Esophagus (tissue), 2 donors: Measurements from ENCODE around the gene ARGFX. TPM values are rescaled to one million over a fixed set of nuclear protein-coding genes. Genes with fewer than 3 reads are reported as not detected.
"Not testable (repeated sequence)": the region's sequence is repeated elsewhere in the genome, so short reads cannot be mapped to it uniquely, and the experiment has no call there.

ENCODE experiments used
- H3K27ac ChIP-seq, 2 donors: one replicate each; pipeline ENCODE4 v1.5.1; 2013; ENCODE audit warnings: low read depth in 2 of 2, mild to moderate bottlenecking in 2 of 2, inconsistent platforms in 1 of 2, low read length in 1 of 2, moderate library complexity in 1 of 2
- H3K27me3 ChIP-seq, 2 donors: one replicate each; pipeline ENCODE4 v1.6.1; 2013; ENCODE audit warnings: low read length in 2 of 2, control low read depth in 1 of 2, mild to moderate bottlenecking in 1 of 2; ENCODE audit not compliant: insufficient read depth in 2 of 2, control insufficient read depth in 1 of 2
- H3K36me3 ChIP-seq, 2 donors: one replicate each; pipeline ENCODE4 v1.6.1; 2013; ENCODE audit warnings: low read length in 1 of 2; ENCODE audit not compliant: control insufficient read depth in 2 of 2, insufficient read depth in 2 of 2
- H3K4me1 ChIP-seq, 2 donors: one replicate each; pipeline ENCODE4 v1.6.1; 2013; ENCODE audit warnings: low read length in 1 of 2; ENCODE audit not compliant: control insufficient read depth in 2 of 2, insufficient read depth in 2 of 2
- H3K4me3 ChIP-seq, 2 donors: one replicate each; pipeline ENCODE4 v1.5.1; 2013; ENCODE audit warnings: low read length in 2 of 2, mild to moderate bottlenecking in 2 of 2, low read depth in 1 of 2, moderate library complexity in 1 of 2
- H3K9me3 ChIP-seq, 2 donors: one replicate each; pipeline ENCODE4 v1.6.1; 2013; ENCODE audit warnings: mild to moderate bottlenecking in 2 of 2, low read depth in 1 of 2, low read length in 1 of 2, moderate library complexity in 1 of 2; ENCODE audit not compliant: control insufficient read depth in 2 of 2, insufficient read depth in 1 of 2
- WGBS, 2 donors: extraction: QIAGEN DNeasy Blood & Tissue Kit; methylation state at CpG; one replicate each; pipeline ENCODE4 v1.1.7; 2013; 5-methylcytosine and 5-hydroxymethylcytosine counted together
- polyA plus RNA-seq, 2 donors: library from polyadenylated mRNA; stranded (reverse); fragments of 200-250 nt; gene quantifications; one replicate each; pipeline ENCODE4 v1.2.3, GENCODE V29; 2013
- donor health status: healthy with polysubstance abuse.
- donor health status: Bipolar disorder and iron deficiency.

Gene ARGFX
- polyA plus RNA-seq, 2 donors, result not detected

DNA sequence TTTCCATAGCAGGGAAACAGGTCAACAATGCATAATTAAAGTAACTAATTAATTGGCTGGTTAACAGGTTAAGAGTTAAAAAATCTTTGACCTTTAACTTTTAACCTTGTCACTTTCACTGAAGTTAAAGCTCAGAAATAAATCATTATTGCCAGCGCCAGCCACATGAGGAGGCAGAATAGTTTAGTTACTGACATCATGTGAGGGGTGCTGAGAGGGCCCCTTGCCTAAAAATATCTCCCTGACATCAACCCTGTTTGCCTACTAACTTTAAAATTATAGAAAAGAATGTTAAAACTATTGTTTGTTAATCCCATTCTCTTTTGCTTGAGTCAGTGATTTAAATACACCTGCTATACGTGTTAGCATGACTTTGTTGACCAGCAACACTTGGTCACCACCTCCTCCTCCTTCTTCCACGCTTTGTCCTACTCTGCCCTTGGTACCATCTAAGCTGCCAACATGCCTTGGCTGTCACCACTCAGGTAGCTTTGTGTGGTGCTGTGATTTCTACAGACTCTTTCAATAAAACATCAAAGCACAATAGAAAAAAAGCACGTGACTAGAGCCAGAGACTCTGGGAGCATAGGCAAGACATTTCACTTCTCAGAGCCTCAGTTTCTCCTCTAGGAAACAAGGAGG lies 28.1 kb downstream of the ARGFX start:
- no peaks in the 10 kb centered on the region for H3K4me1 ChIP-seq
- 74 to 83% methylated on average over 4 of the region's 4 CpGs for WGBS, 2 donors
- H3K27me3 ChIP-seq, result no peaks in the 10 kb centered on the region
- no peak overlapping the region for H3K4me3 ChIP-seq
- no peaks in the 10 kb centered on the region for H3K9me3 ChIP-seq
- no peaks in the 10 kb centered on the region for H3K36me3 ChIP-seq
- no peak overlapping the region for H3K27ac ChIP-seq

DNA sequence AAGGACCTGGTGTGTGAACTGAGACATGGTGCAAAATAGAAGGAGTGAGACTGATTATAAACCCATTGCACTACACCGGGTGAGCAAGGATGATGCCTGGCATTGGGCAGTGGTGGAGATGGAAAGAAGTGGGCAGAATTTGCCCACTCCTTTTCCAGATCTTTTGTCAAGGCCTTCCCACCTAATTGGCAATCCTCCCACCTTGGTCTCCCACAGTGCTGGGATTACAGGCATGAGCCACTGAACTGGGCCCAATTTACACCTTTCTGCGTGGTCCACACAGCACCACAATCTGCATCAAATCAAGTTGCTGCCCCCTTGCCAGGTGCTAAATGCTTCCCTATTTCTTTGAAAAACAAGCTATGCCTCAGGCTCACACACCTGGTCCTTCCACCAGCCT lies 30.8 kb downstream of the ARGFX start:
- H3K27me3 ChIP-seq, result no peaks in the 10 kb centered on the region
- no peaks in the 10 kb centered on the region for H3K4me1 ChIP-seq
- no peak overlapping the region for H3K4me3 ChIP-seq
- 86 to 95% methylated on average over 2 of the region's 2 CpGs for WGBS, 2 donors
- no peak overlapping the region for H3K27ac ChIP-seq
- H3K9me3 ChIP-seq, result no peaks in the 10 kb centered on the region
- H3K36me3 ChIP-seq, result no peaks in the 10 kb centered on the region

- WGBS, 2 donors, result 88 to 90% methylated on average over 2 of the region's 2 CpGs
- not testable (repeated sequence) for H3K27ac ChIP-seq, H3K4me1 ChIP-seq
These were observed 32.2 kb downstream of the ARGFX start for GRCh38 chr3:121599900-121600299.

GRCh38 chr3:121601212-121601812 lies 33.6 kb downstream of the ARGFX start:
- no peaks in the 10 kb centered on the region for H3K27me3 ChIP-seq
- no peak overlapping the region for H3K27ac ChIP-seq
- H3K4me3 ChIP-seq, result no peak overlapping the region
- WGBS, 2 donors, result 32 to 39% methylated on average over 4 of the region's 4 CpGs
- H3K36me3 ChIP-seq, result no peaks in the 10 kb centered on the region
- H3K4me1 ChIP-seq, result no peaks in the 10 kb centered on the region
- no peaks in the 10 kb centered on the region for H3K9me3 ChIP-seq

More at GRCh38 chr3:121599900-121600299, 32.2 kb downstream of the ARGFX start:
- not testable (repeated sequence) for H3K4me3 ChIP-seq, H3K36me3 ChIP-seq, H3K9me3 ChIP-seq, H3K27me3 ChIP-seq

GRCh38 chr3:121604759-121605158 lies 37.0 kb downstream of the ARGFX start:
- WGBS, 2 donors, result 88 to 92% methylated on average over 2 of the region's 2 CpGs
- Histone ChIP-seq H3K4me3 (no peak overlapping the region), H3K9me3 (no peaks in the 10 kb centered on the region), H3K27me3 (no peaks in the 10 kb centered on the region), H3K36me3 (no peaks in the 10 kb centered on the region), H3K4me1 (no peaks in the 10 kb centered on the region), H3K27ac (no peak overlapping the region)

- Histone ChIP-seq H3K36me3 (no peaks in the 10 kb centered on the region), H3K4me1 (no peaks in the 10 kb centered on the region), H3K27me3 (no peaks in the 10 kb centered on the region), H3K4me3 (no peak overlapping the region), H3K27ac (no peak overlapping the region), H3K9me3 (no peaks in the 10 kb centered on the region)
- WGBS, 2 donors, result 91 to 94% methylated on average over 4 of the region's 4 CpGs
These were observed 38.4 kb downstream of the ARGFX start for GRCh38 chr3:121606106-121606505.

Other genes starting within 250 kb of the ARGFX start
- 1 to 10 TPM; 2.1 to 3.2 TPM for gene POLQ, start 22.0 kb upstream of the ARGFX start, polyA plus RNA-seq
- not detected for gene FBXO40, start 25.4 kb downstream of the ARGFX start, polyA plus RNA-seq
- gene HCLS1, start 93.0 kb downstream of the ARGFX start, polyA plus RNA-seq, result 1 to 10 TPM; 6.2 to 6.4 TPM
- gene GOLGB1, start 181.8 kb downstream of the ARGFX start, polyA plus RNA-seq, result 10 to 100 TPM; 11.3 to 11.7 TPM